Hepatocyte (in vitro differentiated cells): Measurements from ENCODE around the gene CRIM1.

Experiments used
- EZH2 ChIP-seq: fragments of 200-600 bp; sonication (generic); IDR thresholded peaks from 2 replicates; pipeline ENCODE4 v1.6.1; 2016; ENCODE audit warnings: antibody characterized with exemption, mild to moderate bottlenecking, borderline replicate concordance
- EZH2phosphoT487 ChIP-seq: fragments of 200-600 bp; sonication (generic); IDR thresholded peaks from one replicate; pipeline ENCODE4 v1.6.1; 2018; ENCODE audit warnings: antibody characterized with exemption, mild to moderate bottlenecking, low read depth, moderate library complexity; ENCODE audit not compliant: unreplicated experiment, severe bottlenecking
- TF ChIP-seq, protein P1 (sequence below): fragments of 200-600 bp; sonication (generic); IDR thresholded peaks from 2 replicates; pipeline ENCODE4 v1.5.1; 2016; ENCODE audit warnings: antibody characterized with exemption, mild to moderate bottlenecking; ENCODE audit not compliant: poor library complexity

DNA sequence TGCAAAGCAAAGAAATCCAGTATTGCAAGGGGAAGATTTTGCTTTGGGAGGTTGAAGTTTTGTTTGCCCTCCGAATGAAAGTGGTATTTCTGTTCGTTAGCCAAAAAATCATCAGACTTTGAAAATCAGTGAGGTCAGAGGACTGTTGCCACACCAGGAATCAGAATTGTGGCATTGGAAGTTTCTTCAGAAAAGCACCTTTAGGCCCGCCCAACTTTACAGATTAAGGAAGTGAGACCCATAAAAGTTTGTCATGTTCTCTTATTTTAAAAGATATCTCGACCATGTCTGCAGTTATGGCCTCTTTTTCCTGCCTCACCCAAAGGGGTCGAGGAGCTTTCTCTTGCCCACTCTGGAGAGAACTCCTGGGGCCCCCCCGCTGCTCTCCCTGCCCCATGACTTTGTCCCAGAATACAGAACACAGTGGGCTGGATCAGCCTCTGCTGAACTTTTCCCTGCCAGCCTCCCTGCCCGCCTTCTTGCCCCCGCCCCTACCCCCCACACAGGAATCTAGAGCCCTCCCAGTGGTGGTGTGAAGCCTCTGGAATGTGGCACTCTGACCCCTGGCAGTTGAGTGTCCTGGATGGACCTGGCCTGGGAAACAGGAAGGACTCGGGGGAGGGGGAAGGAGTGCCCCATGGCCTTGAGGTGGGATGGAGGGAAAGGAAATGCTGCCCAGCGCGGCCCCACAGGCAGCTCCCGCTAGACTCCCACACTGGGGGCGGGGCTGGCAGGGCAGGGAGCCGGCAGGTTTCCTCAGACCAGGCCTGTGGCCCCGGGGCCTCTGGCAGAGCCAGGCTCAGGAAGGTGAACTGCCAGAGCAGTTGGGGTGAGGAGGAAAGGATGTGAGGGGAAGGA lies 25.3 kb downstream of the CRIM1 start:
- no peak for TF ChIP-seq EZH2
- TF ChIP-seq, protein P1, sequence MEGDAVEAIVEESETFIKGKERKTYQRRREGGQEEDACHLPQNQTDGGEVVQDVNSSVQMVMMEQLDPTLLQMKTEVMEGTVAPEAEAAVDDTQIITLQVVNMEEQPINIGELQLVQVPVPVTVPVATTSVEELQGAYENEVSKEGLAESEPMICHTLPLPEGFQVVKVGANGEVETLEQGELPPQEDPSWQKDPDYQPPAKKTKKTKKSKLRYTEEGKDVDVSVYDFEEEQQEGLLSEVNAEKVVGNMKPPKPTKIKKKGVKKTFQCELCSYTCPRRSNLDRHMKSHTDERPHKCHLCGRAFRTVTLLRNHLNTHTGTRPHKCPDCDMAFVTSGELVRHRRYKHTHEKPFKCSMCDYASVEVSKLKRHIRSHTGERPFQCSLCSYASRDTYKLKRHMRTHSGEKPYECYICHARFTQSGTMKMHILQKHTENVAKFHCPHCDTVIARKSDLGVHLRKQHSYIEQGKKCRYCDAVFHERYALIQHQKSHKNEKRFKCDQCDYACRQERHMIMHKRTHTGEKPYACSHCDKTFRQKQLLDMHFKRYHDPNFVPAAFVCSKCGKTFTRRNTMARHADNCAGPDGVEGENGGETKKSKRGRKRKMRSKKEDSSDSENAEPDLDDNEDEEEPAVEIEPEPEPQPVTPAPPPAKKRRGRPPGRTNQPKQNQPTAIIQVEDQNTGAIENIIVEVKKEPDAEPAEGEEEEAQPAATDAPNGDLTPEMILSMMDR, result no peak
- no peak for TF ChIP-seq EZH2phosphoT487
